ENCODE measurements around the gene LIMK2.

Gene LIMK2

DNA sequence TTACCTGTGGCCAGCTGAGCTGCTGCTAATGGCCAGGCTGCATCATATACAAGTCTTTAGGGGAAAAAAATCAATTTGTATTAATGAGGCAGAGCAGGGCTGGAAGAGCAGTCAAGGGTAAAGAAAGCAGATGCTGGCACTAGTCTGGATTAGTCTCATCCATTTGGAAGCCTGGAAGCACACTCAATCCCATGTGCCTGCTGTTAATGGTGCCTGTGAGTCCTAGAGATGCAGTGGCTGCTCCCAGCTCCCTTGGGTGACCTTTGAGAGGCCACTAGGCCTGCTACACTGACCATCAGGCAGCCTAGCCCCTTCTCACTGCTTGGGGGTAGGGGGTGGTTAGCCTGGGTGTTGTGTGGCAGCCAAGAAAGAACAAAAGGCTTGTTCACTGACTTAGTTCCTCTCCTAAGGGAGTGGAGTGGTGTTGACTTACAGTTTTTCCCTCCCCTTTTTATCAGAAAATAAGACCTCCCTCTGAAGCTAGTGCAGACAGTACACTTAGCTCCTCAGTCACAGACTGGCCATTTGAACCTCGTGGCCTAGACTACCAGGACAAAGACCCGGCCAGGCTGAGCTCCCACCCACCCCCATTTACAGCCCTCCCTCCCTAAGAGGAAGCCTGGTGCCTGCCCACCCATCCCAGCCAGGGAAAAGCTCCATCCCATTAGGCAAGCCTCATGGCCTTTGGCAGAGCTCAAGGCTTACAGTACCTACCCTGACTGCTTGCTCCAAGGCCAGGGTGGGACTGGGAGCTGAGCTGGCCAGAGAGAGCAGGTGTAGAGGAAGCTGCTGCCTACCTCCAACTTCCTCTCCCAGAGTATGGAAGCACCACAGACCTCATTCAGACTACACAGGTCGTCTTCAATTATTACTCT, 72.4 kb downstream of the LIMK2 start:
- Histone ChIP-seq H3K79me1 (ENCODE audit: low read length) (no peaks in the 10 kb centered on the region), H3K79me2 (ENCODE audit: control insufficient read depth, insufficient read depth, low read length) (no peaks in the 10 kb centered on the region), H4K5ac (ENCODE audit: low read length) (no peak overlapping the region), H3K4me3 (ENCODE audit: low read length) (no peak overlapping the region), H3K36me3 (ENCODE audit: control insufficient read depth, insufficient read depth, low read length) (no peaks in the 10 kb centered on the region), H2BK120ac (ENCODE audit: low read depth, low read length) (no peak overlapping the region), H2BK5ac (ENCODE audit: low read length) (no peak overlapping the region), H4K8ac (ENCODE audit: low read depth, low read length) (no peak overlapping the region), H3K4me2 (ENCODE audit: low read length) (no peak overlapping the region), H3K27me3 (ENCODE audit: insufficient read depth, low read length, poor library complexity) (no peaks in the 10 kb centered on the region), H3K4ac (ENCODE audit: low read depth, low read length) (no peak overlapping the region), H2BK15ac (replicated peaks; ENCODE audit: low read depth) (no peak overlapping the region), H3K4me1 (ENCODE audit: control insufficient read depth, low read depth, low read length) (no peaks in the 10 kb centered on the region), H3K27ac (ENCODE audit: low read depth, low read length) (no peak overlapping the region), H3K18ac (ENCODE audit: low read length) (no peak overlapping the region), H3K9ac (ENCODE audit: low read length) (no peak overlapping the region), H3K23ac (ENCODE audit: low read length) (no peak overlapping the region), H2AK5ac (ENCODE audit: low read length) (no peak overlapping the region), H3K56ac (ENCODE audit: low read length) (peak overlapping the region; percentile 37)
- no CpG with 5 or more reads among the region's 3 CpGs for WGBS (ENCODE audit: extremely low coverage, insufficient coverage, low lambda C conversion rate)
- no peak for DNase-seq

DNA sequence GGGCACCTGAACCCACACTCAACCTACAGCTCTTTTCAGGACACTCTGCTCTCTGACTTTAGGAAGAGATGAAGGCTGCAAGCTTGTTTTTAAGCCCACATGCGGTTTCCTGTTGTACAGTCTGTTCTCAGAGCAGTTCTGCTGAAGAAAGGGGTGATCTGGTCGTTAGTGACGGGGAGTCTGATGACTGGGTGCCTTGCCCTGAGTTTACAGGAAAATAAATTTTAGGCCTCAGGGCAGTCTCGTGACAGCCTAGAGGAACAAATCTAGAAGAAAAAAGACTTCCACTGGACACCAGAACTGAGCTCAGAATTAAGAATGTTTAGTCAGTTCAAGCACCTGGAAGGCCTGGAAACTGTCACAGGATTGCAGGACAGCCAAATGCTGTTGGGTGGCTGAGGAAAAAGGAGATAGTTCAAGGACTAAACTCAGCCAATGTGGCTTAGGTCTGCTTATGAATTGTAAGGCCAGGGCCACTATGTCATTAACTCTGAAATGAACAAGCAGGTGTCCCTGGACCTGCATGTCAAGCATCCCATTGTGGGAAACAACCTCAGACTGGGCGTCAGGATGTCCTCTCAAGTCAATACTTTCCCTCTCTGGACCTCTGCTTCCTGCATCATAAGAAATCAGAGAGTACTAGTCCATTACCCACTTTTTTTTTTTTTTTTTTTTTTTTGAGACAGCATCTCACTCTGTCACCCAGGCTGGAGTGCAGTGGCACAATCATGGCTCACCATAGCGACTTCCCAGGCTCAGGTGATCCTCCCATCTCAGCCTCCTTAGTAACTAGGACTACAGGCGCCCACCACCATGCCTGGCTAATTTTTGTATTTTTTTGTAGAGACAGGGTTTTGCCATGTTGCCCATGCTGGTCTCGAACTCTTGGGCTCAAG, 74.5 kb downstream of the LIMK2 start:
- Histone ChIP-seq H3K79me1 (ENCODE audit: low read length) (no peaks in the 10 kb centered on the region), H3K4me3 (ENCODE audit: low read length) (no peak overlapping the region)
- no peak for DNase-seq

DNA sequence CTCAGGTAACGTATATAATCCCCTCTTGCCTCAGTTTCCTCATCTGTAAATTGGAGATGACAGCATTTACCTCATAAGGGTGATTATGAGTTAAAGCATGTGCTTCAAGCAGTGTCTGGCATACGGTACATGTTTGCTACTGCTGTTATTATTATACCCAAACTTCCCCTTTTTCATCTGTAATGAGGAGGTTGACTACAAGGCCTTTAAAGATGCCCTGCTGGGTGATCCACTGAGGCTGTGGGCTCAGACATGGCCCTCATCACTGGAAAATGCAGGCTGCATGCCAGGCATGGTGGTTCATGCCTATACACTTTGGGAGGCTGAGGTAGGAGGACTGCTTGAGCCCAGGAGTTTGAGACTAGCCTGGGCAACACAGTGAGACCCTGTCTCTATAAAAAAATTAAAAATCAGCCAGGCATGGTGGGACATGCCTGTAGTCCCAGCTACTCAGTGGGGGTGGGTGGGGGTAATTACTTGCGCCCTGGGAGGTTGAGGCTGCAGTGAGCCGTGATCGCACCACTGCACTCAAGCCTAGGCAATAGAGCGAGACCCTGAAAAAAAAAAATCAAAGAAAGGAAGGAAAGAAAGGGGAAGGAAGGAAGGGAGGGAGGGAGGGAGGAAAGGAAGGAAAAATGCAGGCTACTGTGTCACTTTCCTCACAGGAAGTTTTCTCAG, 75.9 kb downstream of the LIMK2 start:
- Histone ChIP-seq H3K4me1 (ENCODE audit: control insufficient read depth, low read depth, low read length) (no peaks in the 10 kb centered on the region), H3K27me3 (ENCODE audit: insufficient read depth, low read length, poor library complexity) (no peaks in the 10 kb centered on the region), H3K27ac (ENCODE audit: low read depth, low read length) (no peak overlapping the region), H3K36me3 (ENCODE audit: control insufficient read depth, insufficient read depth, low read length) (no peaks in the 10 kb centered on the region), H3K56ac (ENCODE audit: low read length) (no peak overlapping the region), H3K4me3 (ENCODE audit: low read length) (no peak overlapping the region), H2BK15ac (replicated peaks; ENCODE audit: low read depth) (no peak overlapping the region), H4K5ac (ENCODE audit: low read length) (no peak overlapping the region), H3K18ac (ENCODE audit: low read length) (no peak overlapping the region), H3K9ac (ENCODE audit: low read length) (no peak overlapping the region), H2BK120ac (ENCODE audit: low read depth, low read length) (no peak overlapping the region), H3K79me2 (ENCODE audit: control insufficient read depth, insufficient read depth, low read length) (no peaks in the 10 kb centered on the region), H3K23ac (ENCODE audit: low read length) (no peak overlapping the region), H3K4ac (ENCODE audit: low read depth, low read length) (no peak overlapping the region), H3K4me2 (ENCODE audit: low read length) (no peak overlapping the region), H3K79me1 (ENCODE audit: low read length) (no peaks in the 10 kb centered on the region), H2AK5ac (ENCODE audit: low read length) (no peak overlapping the region), H4K8ac (ENCODE audit: low read depth, low read length) (no peak overlapping the region), H2BK5ac (ENCODE audit: low read length) (no peak overlapping the region)
- no CpG with 5 or more reads among the region's 6 CpGs for WGBS (ENCODE audit: extremely low coverage, insufficient coverage, low lambda C conversion rate)
- DNase-seq, result no peak

More for the DNA sequence above, 74.5 kb downstream of the LIMK2 start:
- no peaks in the 10 kb centered on the region for H3K4me1 ChIP-seq (ENCODE audit: control insufficient read depth, low read depth, low read length)
- H2BK120ac ChIP-seq (ENCODE audit: low read depth, low read length), result no peak overlapping the region
- no peak overlapping the region for H2BK15ac ChIP-seq (replicated peaks; ENCODE audit: low read depth)
- H3K79me2 ChIP-seq (ENCODE audit: control insufficient read depth, insufficient read depth, low read length), result no peaks in the 10 kb centered on the region
- H2BK5ac ChIP-seq (ENCODE audit: low read length), result no peak overlapping the region
- no peak overlapping the region for H3K27ac ChIP-seq (ENCODE audit: low read depth, low read length)
- no peak overlapping the region for H4K8ac ChIP-seq (ENCODE audit: low read depth, low read length)
- H3K23ac ChIP-seq (ENCODE audit: low read length), result no peak overlapping the region
- H3K27me3 ChIP-seq (ENCODE audit: insufficient read depth, low read length, poor library complexity), result no peaks in the 10 kb centered on the region
- H3K4me2 ChIP-seq (ENCODE audit: low read length), result no peak overlapping the region
- no peak overlapping the region for H2AK5ac ChIP-seq (ENCODE audit: low read length)
- H3K18ac ChIP-seq (ENCODE audit: low read length), result no peak overlapping the region
- H3K36me3 ChIP-seq (ENCODE audit: control insufficient read depth, insufficient read depth, low read length), result no peaks in the 10 kb centered on the region
- no peak overlapping the region for H3K9ac ChIP-seq (ENCODE audit: low read length)
- H3K4ac ChIP-seq (ENCODE audit: low read depth, low read length), result no peak overlapping the region
- WGBS (ENCODE audit: extremely low coverage, insufficient coverage, low lambda C conversion rate), result no CpG with 5 or more reads among the region's 8 CpGs
- no peak overlapping the region for H3K56ac ChIP-seq (ENCODE audit: low read length)
- H4K5ac ChIP-seq (ENCODE audit: low read length), result no peak overlapping the region

DNA sequence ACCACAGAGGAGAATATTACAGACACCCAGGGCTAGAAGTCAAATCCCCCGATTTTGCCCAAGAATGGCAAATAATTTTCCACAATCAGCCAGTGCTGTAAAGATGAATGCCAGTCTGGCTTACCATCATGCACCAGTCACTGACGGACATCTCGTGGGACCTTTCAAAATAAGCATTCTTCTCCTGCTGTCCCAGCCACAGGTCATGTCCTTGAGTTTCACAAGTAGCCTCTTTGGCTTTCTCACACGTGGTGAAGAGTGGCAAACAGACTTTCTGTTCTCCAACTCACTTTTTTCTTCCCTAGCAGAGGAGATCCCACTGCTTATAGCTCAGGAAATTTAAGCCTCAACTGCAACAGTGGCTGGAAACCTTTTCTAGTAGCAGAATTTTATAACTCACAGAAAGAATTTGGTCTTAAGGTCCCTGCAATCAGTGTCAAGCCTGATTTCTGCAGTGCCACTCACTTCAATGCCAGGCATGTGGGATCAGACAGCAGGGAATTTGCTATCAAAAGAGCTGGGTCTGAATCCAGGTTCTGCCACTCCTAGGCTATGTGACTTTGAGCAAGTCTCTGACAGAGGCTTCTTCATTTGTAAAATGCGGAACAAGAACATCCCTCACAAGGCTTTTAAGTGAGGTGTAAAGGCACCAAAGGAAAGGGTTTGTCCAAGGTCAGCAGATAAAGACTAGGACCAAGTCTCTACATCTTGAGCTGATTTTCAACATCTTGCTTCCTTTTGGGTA, 76.6 kb downstream of the LIMK2 start:
- Histone ChIP-seq H2BK15ac (replicated peaks; ENCODE audit: low read depth) (no peak overlapping the region), H3K4me2 (ENCODE audit: low read length) (no peak overlapping the region), H3K18ac (ENCODE audit: low read length) (no peak overlapping the region), H3K27ac (ENCODE audit: low read depth, low read length) (no peak overlapping the region), H4K5ac (ENCODE audit: low read length) (no peak overlapping the region), H3K79me1 (ENCODE audit: low read length) (no peaks in the 10 kb centered on the region), H3K4me3 (ENCODE audit: low read length) (no peak overlapping the region), H2BK5ac (ENCODE audit: low read length) (no peak overlapping the region), H3K36me3 (ENCODE audit: control insufficient read depth, insufficient read depth, low read length) (no peaks in the 10 kb centered on the region), H3K4me1 (ENCODE audit: control insufficient read depth, low read depth, low read length) (no peaks in the 10 kb centered on the region), H3K9ac (ENCODE audit: low read length) (no peak overlapping the region), H3K4ac (ENCODE audit: low read depth, low read length) (no peak overlapping the region), H3K23ac (ENCODE audit: low read length) (no peak overlapping the region), H4K8ac (ENCODE audit: low read depth, low read length) (no peak overlapping the region), H3K56ac (ENCODE audit: low read length) (no peak overlapping the region), H2BK120ac (ENCODE audit: low read depth, low read length) (no peak overlapping the region), H3K79me2 (ENCODE audit: control insufficient read depth, insufficient read depth, low read length) (no peaks in the 10 kb centered on the region), H3K27me3 (ENCODE audit: insufficient read depth, low read length, poor library complexity) (no peaks in the 10 kb centered on the region), H2AK5ac (ENCODE audit: low read length) (no peak overlapping the region)
- DNase-seq, result no peak
- no CpG with 5 or more reads among the region's 5 CpGs for WGBS (ENCODE audit: extremely low coverage, insufficient coverage, low lambda C conversion rate)

DNA sequence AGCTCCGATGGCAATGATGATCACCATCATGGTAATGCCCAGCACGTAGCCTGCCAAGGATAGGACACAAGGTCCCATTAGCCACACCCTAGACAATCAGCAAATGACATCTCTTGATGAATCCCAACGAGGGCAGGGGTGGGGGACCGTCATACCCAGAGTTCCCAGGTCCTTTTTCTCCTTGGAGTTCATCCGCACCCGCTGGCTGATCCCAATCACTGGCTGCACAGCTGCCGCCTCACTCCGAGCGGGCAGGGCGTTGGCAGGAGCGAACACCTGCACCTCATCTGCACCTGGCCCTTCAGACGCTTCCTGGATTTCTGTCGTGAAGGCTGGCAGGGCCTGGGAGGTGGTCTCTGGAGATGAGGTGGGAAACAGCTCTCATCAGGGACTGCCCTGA, 77.2 kb downstream of the LIMK2 start:
- H3K9ac ChIP-seq (ENCODE audit: low read length), result no peak overlapping the region
- no peak overlapping the region for H2BK15ac ChIP-seq (replicated peaks; ENCODE audit: low read depth)
- no peak overlapping the region for H3K23ac ChIP-seq (ENCODE audit: low read length)
- H3K79me1 ChIP-seq (ENCODE audit: low read length), result no peaks in the 10 kb centered on the region
- no CpG with 5 or more reads among the region's 13 CpGs for whole genome bisulfite sequencing (ENCODE audit: extremely low coverage, insufficient coverage, low lambda C conversion rate)
- no peak overlapping the region for H4K5ac ChIP-seq (ENCODE audit: low read length)
- no peak overlapping the region for H3K18ac ChIP-seq (ENCODE audit: low read length)
- H3K4me2 ChIP-seq (ENCODE audit: low read length), result no peak overlapping the region
- no peak overlapping the region for H2BK5ac ChIP-seq (ENCODE audit: low read length)
- no peak overlapping the region for H2BK120ac ChIP-seq (ENCODE audit: low read depth, low read length)
- no peak for DNase-seq
- H3K4me1 ChIP-seq (ENCODE audit: control insufficient read depth, low read depth, low read length), result no peaks in the 10 kb centered on the region
- no peak overlapping the region for H3K4me3 ChIP-seq (ENCODE audit: low read length)
- no peaks in the 10 kb centered on the region for H3K36me3 ChIP-seq (ENCODE audit: control insufficient read depth, insufficient read depth, low read length)
- H3K56ac ChIP-seq (ENCODE audit: low read length), result no peak overlapping the region
- no peak overlapping the region for H2AK5ac ChIP-seq (ENCODE audit: low read length)
- no peaks in the 10 kb centered on the region for H3K27me3 ChIP-seq (ENCODE audit: insufficient read depth, low read length, poor library complexity)
- no peak overlapping the region for H3K4ac ChIP-seq (ENCODE audit: low read depth, low read length)
- H3K27ac ChIP-seq (ENCODE audit: low read depth, low read length), result no peak overlapping the region
- H3K79me2 ChIP-seq (ENCODE audit: control insufficient read depth, insufficient read depth, low read length), result no peaks in the 10 kb centered on the region
- no peak overlapping the region for H4K8ac ChIP-seq (ENCODE audit: low read depth, low read length)

Data from mesendoderm (in vitro differentiated cells).